CMK (cell line): ENCODE results near the gene ARL15.

Experiments
- DNase-seq: peaks from one replicate; pipeline ENCODE4 v3.0.0-alpha.2; 2010; ENCODE audit warnings: low read depth

Gene ARL15

GRCh38 chr5:54282876-54283275, 27.5 kb downstream of the ARL15 start:
- DNase-seq, result no peak

GRCh38 chr5:54281960-54282692, 28.2 kb downstream of the ARL15 start:
- DNase-seq, result no peak

- DNase-seq, result no peak
Measured at GRCh38 chr5:54279960-54280359, 30.4 kb downstream of the ARL15 start.

- no peak for DNase-seq
Measured at GRCh38 chr5:54278979-54279717, 31.2 kb downstream of the ARL15 start.

GRCh38 chr5:54278036-54278830, 32.1 kb downstream of the ARL15 start:
- no peak for DNase-seq

GRCh38 chr5:54276048-54276447, 34.3 kb downstream of the ARL15 start:
- DNase-seq, result no peak

- no peak for DNase-seq
Measured at GRCh38 chr5:54275361-54275760, 35.0 kb downstream of the ARL15 start.

GRCh38 chr5:54274944-54275343, 35.4 kb downstream of the ARL15 start:
- DNase-seq, result no peak

- DNase-seq, result no peak
Measured at GRCh38 chr5:54273715-54274114, 36.7 kb downstream of the ARL15 start.

- no peak for DNase-seq
Measured at GRCh38 chr5:54272746-54273145, 37.6 kb downstream of the ARL15 start.

- no peak for DNase-seq
Measured at GRCh38 chr5:54270326-54270725, 40.0 kb downstream of the ARL15 start.

- DNase-seq, result no peak
Measured at GRCh38 chr5:54264574-54264973, 45.8 kb downstream of the ARL15 start.

- DNase-seq, result no peak
Measured at GRCh38 chr5:54263447-54263846, 46.9 kb downstream of the ARL15 start.

- no peak for DNase-seq
Measured at GRCh38 chr5:54261596-54261995, 48.8 kb downstream of the ARL15 start.

- DNase-seq, result no peak
Measured at GRCh38 chr5:54259981-54260380, 50.4 kb downstream of the ARL15 start.

- no peak for DNase-seq
Measured at GRCh38 chr5:54259090-54259489, 51.3 kb downstream of the ARL15 start.

- no peak for DNase-seq
Measured at GRCh38 chr5:54257366-54258118, 52.8 kb downstream of the ARL15 start.

GRCh38 chr5:54254482-54255198, 55.7 kb downstream of the ARL15 start:
- no peak for DNase-seq

- DNase-seq, result no peak
Measured at GRCh38 chr5:54251981-54252380, 58.4 kb downstream of the ARL15 start.

- no peak for DNase-seq
Measured at GRCh38 chr5:54249210-54250028, 61.0 kb downstream of the ARL15 start.

GRCh38 chr5:54247226-54247625, 63.1 kb downstream of the ARL15 start:
- DNase-seq, result no peak
